HG03378 (cell line): ENCODE results near the gene ALPL.

Experiments used
- ATAC-seq: cut with Tn5 transposase; IDR thresholded peaks from one replicate; pipeline ENCODE4 v1.9.1; 2021; ENCODE audit warnings: mild to moderate bottlenecking, moderate library complexity; ENCODE audit not compliant: unreplicated experiment

ALPL gene

GRCh38 chr1:21526441-21526840, 17.2 kb downstream of the ALPL start:
- no peak for ATAC-seq

GRCh38 chr1:21530368-21531016, 21.3 kb downstream of the ALPL start:
- no peak for ATAC-seq

GRCh38 chr1:21531241-21531640, 22.0 kb downstream of the ALPL start:
- ATAC-seq = no peak

GRCh38 chr1:21532496-21532895, 23.3 kb downstream of the ALPL start:
- no peak for ATAC-seq

- ATAC-seq = no peak
These were observed 23.8 kb downstream of the ALPL start for GRCh38 chr1:21532992-21533534.

- no peak for ATAC-seq
These were observed 24.9 kb downstream of the ALPL start for GRCh38 chr1:21534146-21534545.

GRCh38 chr1:21534674-21535378, 25.6 kb downstream of the ALPL start:
- no peak for ATAC-seq

GRCh38 chr1:21536218-21536617, 27.0 kb downstream of the ALPL start:
- no peak for ATAC-seq

- ATAC-seq = no peak
These were observed 28.3 kb downstream of the ALPL start for GRCh38 chr1:21537511-21537931.

GRCh38 chr1:21537932-21538630, 28.9 kb downstream of the ALPL start:
- no peak for ATAC-seq

GRCh38 chr1:21539933-21540332, 30.7 kb downstream of the ALPL start:
- no peak for ATAC-seq

- ATAC-seq = no peak
These were observed 32.1 kb downstream of the ALPL start for GRCh38 chr1:21541329-21541728.

- no peak for ATAC-seq
These were observed 32.6 kb downstream of the ALPL start for GRCh38 chr1:21541835-21542234.

- no peak for ATAC-seq
These were observed 34.4 kb downstream of the ALPL start for GRCh38 chr1:21543598-21543997.

GRCh38 chr1:21544095-21544494, 34.9 kb downstream of the ALPL start:
- no peak for ATAC-seq

- ATAC-seq = no peak
These were observed 37.1 kb downstream of the ALPL start for GRCh38 chr1:21546122-21546825.

GRCh38 chr1:21547876-21548275, 38.7 kb downstream of the ALPL start:
- ATAC-seq = no peak

GRCh38 chr1:21550097-21550496, 40.9 kb downstream of the ALPL start:
- no peak for ATAC-seq

- ATAC-seq = no peak
These were observed 41.7 kb downstream of the ALPL start for GRCh38 chr1:21550866-21551475.

GRCh38 chr1:21552715-21553114, 43.5 kb downstream of the ALPL start:
- no peak for ATAC-seq
